GM12801 (cell line): ENCODE measurements around the gene SNCB.

ENCODE experiments used
- CTCF ChIP-seq: IDR thresholded peaks from one replicate; pipeline ENCODE4 v1.5.1; 2011; ENCODE audit warnings: control low read depth; ENCODE audit not compliant: insufficient read length; ENCODE audit errors: extremely low read depth

The SNCB gene

GRCh38 chr5:176630681-176631222, 418 bp upstream of the SNCB start:
- TF ChIP-seq CTCF = no peak

- TF ChIP-seq CTCF = no peak
Measured at GRCh38 chr5:176629317-176629852, 949 bp downstream of the SNCB start.

GRCh38 chr5:176628406-176629228, 1.7 kb downstream of the SNCB start:
- TF ChIP-seq CTCF = no peak

GRCh38 chr5:176627582-176627981, 2.8 kb downstream of the SNCB start:
- TF ChIP-seq CTCF = no peak

GRCh38 chr5:176626876-176627236, 3.5 kb downstream of the SNCB start:
- TF ChIP-seq CTCF = no peak

- no peak for TF ChIP-seq CTCF
Measured at GRCh38 chr5:176625966-176626875, 4.1 kb downstream of the SNCB start.

GRCh38 chr5:176625512-176625911, 4.8 kb downstream of the SNCB start:
- no peak for TF ChIP-seq CTCF
